Subcutaneous adipose tissue (tissue), 4 donors: ENCODE measurements around the gene ALPK3. TPM values are rescaled to one million over a fixed set of nuclear protein-coding genes. Genes with fewer than 3 reads are reported as not detected.

Experiments used
- total RNA-seq, 4 donors: library from RNA; depleted of rRNA; stranded (reverse); fragments of >200 nt; gene quantifications; one replicate each; pipeline ENCODE4 v1.1.0, GENCODE V29; 2016
- TF ChIP-seq, protein P1 (sequence below): fragments of 450-650 bp; IDR thresholded peaks from one replicate; pipeline ENCODE4 v1.5.1; 2016; ENCODE audit warnings: low read depth, mild to moderate bottlenecking, control low read depth, antibody characterized with exemption, moderate library complexity

ALPK3 gene
- total RNA-seq, 4 donors from 2014 or later, result 3.3 to 70.3 (median 8.1) TPM

DNA sequence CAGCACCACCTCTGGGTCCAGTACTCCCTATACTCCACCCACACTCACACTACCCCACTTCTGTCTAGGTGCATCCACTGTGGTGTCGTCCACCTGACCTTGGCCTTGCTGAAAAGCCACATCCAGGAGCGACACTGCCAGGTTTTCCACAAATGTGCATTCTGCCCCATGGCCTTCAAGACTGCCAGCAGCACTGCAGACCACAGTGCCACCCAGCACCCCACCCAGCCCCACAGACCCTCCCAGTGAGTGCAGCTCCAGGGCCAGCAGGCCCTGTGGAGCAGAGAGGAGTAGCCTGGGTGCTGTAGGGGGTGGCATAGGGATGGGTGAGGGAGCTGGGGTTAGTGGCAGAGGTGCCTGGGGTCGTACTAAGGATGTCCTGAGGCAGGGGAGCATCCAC, 19.4 kb upstream of the ALPK3 start:
- TF ChIP-seq, protein P1, sequence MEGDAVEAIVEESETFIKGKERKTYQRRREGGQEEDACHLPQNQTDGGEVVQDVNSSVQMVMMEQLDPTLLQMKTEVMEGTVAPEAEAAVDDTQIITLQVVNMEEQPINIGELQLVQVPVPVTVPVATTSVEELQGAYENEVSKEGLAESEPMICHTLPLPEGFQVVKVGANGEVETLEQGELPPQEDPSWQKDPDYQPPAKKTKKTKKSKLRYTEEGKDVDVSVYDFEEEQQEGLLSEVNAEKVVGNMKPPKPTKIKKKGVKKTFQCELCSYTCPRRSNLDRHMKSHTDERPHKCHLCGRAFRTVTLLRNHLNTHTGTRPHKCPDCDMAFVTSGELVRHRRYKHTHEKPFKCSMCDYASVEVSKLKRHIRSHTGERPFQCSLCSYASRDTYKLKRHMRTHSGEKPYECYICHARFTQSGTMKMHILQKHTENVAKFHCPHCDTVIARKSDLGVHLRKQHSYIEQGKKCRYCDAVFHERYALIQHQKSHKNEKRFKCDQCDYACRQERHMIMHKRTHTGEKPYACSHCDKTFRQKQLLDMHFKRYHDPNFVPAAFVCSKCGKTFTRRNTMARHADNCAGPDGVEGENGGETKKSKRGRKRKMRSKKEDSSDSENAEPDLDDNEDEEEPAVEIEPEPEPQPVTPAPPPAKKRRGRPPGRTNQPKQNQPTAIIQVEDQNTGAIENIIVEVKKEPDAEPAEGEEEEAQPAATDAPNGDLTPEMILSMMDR, result no peak

DNA sequence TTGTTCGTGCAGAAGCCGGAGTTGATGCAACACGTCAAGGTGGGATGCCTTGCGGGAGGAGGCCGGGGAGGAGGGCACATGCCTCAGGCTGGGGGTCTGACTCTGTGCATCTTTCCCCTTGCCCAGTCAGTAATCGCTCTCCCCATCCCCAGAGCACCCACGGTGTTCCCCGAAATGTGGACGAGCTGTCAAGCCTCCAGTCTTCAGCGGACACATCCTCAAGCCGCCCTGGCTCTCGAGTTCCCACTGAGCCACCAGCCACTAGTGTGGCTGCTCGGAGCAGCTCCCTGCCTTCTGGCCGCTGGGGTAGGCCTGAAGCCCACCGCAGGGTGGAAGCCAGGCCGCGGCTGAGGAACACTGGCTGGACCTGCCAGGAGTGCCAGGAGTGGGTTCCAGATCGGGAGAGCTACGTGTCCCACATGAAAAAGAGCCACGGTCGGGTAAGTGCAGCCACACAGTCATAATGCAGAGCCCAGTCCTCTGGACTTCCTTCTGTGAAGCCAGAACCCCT, 18.7 kb upstream of the ALPK3 start:
- TF ChIP-seq, protein P1, result no peak

DNA sequence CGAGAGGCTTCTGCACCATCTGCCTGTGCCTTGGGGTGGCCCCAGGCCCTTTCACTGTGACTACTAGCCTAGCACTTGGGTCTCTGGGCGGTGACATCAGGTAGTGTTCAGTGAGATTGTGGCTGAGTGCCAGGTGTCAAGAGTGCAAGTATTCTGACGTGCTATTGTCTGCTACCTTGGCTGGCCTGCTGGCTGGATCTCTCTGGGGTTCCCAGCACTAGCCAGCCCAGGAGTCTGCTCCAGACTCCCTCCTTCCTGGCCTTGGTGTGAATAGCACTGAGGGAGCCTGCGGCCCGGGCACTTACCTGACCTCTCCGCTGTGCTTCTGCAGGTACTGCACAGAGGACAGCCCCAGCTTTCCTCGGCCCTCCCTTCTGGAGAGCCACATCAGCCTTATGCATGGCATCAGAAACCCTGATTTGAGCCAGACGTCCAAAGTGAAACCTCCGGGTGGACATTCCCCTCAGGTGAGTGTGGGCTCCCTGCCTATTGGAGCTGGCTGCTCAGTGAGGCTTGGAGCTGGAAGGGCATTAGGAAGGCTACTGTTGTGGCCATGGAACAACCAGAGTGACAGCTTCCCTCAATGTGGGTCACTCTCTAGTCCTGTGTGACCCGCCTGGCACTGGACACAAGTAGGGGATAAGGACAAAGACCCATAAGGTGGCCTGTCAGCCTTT, 17.5 kb upstream of the ALPK3 start:
- TF ChIP-seq, protein P1, result no peak

DNA sequence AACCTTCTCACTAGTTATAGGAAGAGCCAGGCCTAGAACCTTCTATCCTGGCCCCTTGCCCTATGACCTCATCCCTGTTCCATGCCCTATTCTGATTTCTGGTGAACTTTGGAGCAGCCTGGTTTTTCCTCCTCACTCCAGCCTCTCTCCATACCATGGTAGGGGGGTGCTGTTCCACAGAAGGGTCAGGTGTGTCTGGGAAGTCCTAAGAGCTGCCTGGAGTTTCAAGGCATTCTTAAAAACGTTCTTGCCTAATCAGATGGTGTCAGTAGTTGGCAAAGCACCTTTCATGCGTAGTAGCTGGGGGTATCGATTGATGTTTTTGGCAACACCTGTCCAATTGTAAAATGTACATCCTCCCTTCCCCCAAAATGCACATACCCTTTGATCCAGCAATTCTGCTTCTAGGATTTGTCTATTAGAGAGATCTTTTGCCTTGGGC, 16.8 kb upstream of the ALPK3 start:
- TF ChIP-seq, protein P1, result no peak

DNA sequence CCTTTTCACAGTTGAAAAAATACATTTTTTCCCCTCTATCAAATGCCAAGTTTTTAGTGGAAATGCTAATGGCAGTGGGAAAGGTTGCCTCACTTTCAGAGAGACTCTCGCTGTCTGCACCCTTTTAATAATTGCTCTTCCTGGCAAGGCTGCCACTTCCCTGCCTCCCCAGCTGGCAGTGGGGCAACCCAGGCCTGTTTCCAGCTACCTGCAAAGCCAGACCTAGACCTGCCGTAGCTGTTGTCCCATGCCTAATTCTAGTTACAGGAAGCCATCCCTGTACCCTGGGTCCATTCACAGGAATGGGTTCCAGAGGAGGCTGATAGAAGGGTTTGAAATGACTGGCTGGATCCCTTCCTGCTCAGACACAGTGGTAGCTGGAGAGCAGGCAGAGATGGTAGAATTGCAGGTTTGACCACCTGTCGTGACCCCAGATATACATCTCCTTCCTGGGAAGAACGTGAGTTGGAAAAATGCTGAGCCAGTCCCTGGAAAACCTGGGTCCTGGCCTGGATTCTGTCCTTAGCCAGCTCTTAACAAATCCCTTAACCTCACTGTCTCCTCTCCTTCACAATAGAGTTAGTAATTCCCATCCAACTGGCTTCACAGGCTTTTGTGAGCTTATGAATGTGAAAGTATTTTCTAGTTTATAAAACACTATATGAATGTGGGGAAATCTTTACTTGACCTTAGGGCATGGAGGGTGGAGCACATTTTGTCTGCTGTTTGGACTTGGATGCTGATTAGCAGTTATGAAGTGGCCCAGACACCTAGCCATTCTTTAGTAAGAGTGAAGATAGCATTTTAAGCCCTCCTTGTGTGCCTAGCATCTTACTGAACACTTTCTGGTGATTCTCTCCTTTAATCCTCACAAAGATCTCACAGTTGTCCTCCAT, 12.9 kb upstream of the ALPK3 start:
- TF ChIP-seq, protein P1, result no peak

DNA sequence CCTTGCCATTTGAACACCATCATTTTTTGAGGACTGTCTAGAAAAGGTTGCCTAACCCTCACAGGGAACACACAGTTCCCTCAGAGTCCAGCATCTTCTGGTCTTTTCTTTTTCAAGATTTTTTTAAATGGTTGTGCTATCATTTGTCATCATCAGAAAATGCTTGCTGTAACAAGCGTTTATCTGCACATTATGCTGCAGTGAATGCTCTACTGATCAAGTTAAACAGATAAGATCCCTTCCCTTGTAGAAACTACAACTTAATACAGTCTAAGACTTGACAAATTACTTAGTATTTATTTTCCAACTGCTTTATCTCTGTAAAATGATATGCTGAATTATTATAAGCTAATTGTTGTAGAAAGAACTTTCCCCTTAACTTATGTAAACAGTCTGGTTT, 11.9 kb upstream of the ALPK3 start:
- TF ChIP-seq, protein P1, result no peak

DNA sequence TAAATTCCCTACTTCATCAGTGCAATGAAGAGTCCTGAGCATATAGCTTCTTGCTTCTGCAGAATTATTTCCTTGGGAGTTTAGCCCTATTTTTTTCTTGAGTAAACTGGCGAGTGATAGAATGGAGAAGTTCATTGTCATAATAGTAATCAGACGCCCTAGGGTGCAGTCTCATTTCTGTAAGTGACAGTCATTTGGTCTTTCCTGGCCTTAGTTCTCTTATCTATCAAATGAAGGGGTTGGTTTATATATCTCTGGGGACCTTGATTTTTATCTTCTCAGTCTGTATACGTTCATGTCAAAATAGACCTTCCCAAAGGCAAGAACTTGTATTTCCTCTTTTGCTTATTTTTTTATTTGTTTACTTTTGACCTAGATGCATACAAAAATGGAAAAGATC, 9.9 kb upstream of the ALPK3 start:
- TF ChIP-seq, protein P1, result no peak
